ENCODE results near the gene SLC38A7. TPM values are rescaled to one million over a fixed set of nuclear protein-coding genes. Genes with fewer than 3 reads are reported as not detected.

SLC38A7 gene
- total RNA-seq, result 18.7 TPM

DNA sequence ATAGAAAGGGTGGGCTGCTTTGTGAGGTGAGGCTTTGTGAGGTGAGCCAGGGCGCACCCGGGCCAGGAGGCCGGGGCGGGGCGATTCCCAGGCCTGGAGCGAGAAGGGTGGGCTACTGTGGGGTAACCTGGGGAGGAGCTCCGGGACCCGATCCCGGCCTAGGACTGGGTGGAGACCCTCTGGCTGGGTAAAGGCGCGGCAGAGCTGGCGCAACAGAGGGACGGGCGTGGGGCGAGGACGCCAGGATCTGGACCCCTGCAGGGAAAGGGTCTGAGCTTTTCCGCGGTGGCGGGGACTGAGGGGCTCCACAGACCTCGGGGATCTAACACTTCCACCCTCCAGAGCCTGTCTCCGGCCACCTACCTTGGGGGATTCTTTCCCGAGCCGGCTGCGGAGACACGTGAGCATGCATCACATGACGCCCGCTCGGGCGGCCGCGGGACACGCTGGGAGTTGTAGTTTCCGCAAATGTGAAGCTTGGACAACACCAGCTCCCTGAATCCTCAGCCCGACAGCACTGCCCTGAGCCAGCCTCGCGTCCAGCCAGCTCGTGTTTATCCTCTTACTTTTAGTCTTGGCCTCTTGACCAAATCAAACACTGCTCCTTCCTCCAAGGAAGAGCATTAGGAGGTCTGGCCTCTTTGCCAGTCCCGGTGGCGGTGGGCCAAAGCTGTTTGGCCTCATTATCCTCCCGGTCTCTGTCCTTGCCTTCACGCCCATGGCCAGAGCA is at the start of gene SLC38A7:
Gene SLC38A7, minus strand, starts transcription at position 417 of the 730 bp plus-strand sequence. CDS start 4,644 bp downstream, outside the sequence.
- intact Hi-C loops (cut with DNase I), result no loop called here
- peak within 1 kb of the TSS; percentile 73 to 93 for H3K4me3 ChIP-seq
- peak; percentile 66 for TF ChIP-seq POLR2AphosphoS5 (IDR thresholded peaks at IDR 0.05; ENCODE audit: insufficient read depth in 1 of 2, low read depth in 1 of 2)
- no peak for TF ChIP-seq POLR2A (IDR thresholded peaks at IDR 0.05)
- peak within 1 kb of the TSS; percentile 73 for H3K27ac ChIP-seq
- peaks cover 13% of the 10 kb centered on the region for H3K4me1 ChIP-seq
- no peak for DNase-seq (ENCODE audit: extremely low spot score in 2 of 2)
- H3K36me3 ChIP-seq, result no peaks in the 10 kb centered on the region
- no peaks in the 10 kb centered on the region for H3K27me3 ChIP-seq
- H3K9me3 ChIP-seq, result no peaks in the 10 kb centered on the region

DNA sequence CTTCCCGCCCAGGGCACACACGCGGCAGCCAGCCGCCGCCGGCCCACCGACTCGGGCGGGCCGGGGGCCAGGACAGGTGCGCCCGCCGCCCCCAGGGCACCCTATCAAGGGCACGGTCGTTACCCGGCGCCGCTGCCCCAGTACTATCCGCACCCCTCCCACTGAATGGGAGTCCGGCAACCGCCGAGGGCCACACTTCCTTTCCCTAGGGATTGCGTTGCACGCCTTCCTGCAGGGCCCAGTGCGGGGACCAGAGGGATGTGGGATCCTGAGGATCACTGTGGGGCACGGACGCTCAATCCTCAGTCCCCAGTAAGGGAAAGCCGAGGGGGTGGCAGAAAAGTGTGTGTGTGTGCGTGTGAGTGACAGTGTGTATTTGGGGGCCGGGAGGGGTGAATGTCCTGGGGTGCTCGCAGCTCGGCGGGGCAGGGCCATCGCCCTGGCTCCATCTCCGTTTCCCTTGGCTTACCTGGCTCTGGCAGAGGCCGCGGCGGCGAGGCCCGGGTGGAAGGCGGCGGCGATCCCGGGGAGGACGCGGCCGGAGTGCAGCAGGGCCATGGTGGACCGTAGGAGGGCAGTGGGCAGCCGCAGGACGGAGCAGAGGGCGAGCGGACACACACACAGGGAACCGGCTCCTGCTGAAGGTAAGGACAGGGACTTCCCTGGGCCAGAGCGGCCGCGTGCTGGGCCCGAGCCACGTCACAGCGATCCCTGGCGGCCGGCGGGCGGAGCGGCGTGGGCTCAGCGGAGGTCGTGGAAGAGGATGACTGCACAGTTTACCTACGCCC is 49.3 kb upstream of the SLC38A7 start, which contains the start of gene GOT2:
Gene GOT2, minus strand, starts transcription at position 646 of the 788 bp plus-strand sequence. Its CDS starts 88 bp downstream, at position 558.
- Histone ChIP-seq H3K36me3 (no peaks in the 10 kb centered on the region), H3K9me3 (no peaks in the 10 kb centered on the region), H3K27me3 (no peaks in the 10 kb centered on the region), H3K4me1 (peaks cover 25% of the 10 kb centered on the region), H3K27ac (peak within 1 kb of the TSS; percentile 34), H3K4me3 (peak within 1 kb of the TSS; percentile 68 to 77)
- intact Hi-C loops (cut with DNase I), result loop anchor here (10.0 kb wide), 1 partner anchor 219 kb away; the partner anchor contains the start of gene SETD6
- no peak for DNase-seq (ENCODE audit: extremely low spot score in 2 of 2)
- TF ChIP-seq POLR2AphosphoS5 (IDR thresholded peaks at IDR 0.05; ENCODE audit: insufficient read depth in 1 of 2, low read depth in 1 of 2) (peak; percentile 66 to 68), POLR2A (IDR thresholded peaks at IDR 0.05) (no peak)
- TF ChIP-seq, protein P1, sequence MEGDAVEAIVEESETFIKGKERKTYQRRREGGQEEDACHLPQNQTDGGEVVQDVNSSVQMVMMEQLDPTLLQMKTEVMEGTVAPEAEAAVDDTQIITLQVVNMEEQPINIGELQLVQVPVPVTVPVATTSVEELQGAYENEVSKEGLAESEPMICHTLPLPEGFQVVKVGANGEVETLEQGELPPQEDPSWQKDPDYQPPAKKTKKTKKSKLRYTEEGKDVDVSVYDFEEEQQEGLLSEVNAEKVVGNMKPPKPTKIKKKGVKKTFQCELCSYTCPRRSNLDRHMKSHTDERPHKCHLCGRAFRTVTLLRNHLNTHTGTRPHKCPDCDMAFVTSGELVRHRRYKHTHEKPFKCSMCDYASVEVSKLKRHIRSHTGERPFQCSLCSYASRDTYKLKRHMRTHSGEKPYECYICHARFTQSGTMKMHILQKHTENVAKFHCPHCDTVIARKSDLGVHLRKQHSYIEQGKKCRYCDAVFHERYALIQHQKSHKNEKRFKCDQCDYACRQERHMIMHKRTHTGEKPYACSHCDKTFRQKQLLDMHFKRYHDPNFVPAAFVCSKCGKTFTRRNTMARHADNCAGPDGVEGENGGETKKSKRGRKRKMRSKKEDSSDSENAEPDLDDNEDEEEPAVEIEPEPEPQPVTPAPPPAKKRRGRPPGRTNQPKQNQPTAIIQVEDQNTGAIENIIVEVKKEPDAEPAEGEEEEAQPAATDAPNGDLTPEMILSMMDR (IDR thresholded peaks at IDR 0.05), result peak; percentile 46 to 84 (median 65)

- DNase-seq (ENCODE audit: extremely low spot score in 2 of 2), result no peak
- Histone ChIP-seq H3K27ac (peak overlapping the region; percentile 34), H3K4me3 (peak overlapping the region; percentile 68 to 77), H3K9me3 (no peaks in the 10 kb centered on the region), H3K4me1 (peaks cover 25% of the 10 kb centered on the region), H3K27me3 (no peaks in the 10 kb centered on the region), H3K36me3 (no peaks in the 10 kb centered on the region)
- no peak for TF ChIP-seq POLR2A (IDR thresholded peaks at IDR 0.05)
- no peak for TF ChIP-seq POLR2AphosphoS5 (IDR thresholded peaks at IDR 0.05; ENCODE audit: insufficient read depth in 1 of 2, low read depth in 1 of 2)
- TF ChIP-seq, protein P1 (IDR thresholded peaks at IDR 0.05), result no peak
- intact Hi-C loops (cut with DNase I), result loop anchor here (10.0 kb wide), 1 partner anchor 218 kb away; the partner anchor contains the start of gene SETD6
These were observed 48.7 kb upstream of the SLC38A7 start for GRCh38 chr16:58733248-58733670.

DNA sequence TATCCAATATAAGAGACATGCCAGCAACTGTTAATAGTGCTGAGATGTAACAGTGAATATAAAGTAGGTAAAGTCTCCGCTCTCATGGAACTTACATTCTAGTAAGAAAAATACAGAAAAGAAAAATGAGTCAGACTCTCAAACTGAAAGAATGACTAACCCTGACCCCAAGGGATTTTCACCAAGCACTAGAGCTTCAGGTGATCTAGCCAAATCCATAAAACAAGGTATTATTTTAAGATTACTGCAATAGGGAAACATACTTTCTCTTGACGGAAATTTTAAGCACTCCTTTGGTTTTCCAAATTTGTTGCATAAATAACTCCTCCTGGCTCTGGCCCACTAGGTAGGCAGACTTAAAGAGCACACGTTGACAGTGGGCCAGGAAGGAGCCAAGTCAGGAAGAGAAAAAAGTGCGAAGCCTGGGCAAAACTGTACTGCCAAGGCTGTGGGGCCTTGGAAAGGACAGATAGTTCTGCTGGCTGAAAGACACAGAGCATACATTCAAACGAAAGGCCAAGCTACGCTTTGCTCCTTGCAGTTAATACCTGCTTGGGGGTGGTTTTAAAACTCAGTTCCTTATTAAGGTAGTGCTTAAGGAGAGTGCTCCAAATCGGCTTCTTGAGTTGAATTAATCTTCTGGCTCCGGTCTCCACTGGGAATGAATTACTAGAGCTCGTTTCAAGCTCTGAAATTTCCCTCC is 48.1 kb upstream of the SLC38A7 start:
- Histone ChIP-seq H3K4me3 (peak overlapping the region; percentile 68 to 77), H3K27me3 (no peaks in the 10 kb centered on the region), H3K4me1 (peaks cover 25% of the 10 kb centered on the region), H3K36me3 (no peaks in the 10 kb centered on the region), H3K27ac (peak overlapping the region; percentile 29), H3K9me3 (no peaks in the 10 kb centered on the region)
- no peak for DNase-seq (ENCODE audit: extremely low spot score in 2 of 2)
- intact Hi-C loops (cut with DNase I), result loop anchor here (10.0 kb wide), 1 partner anchor 218 kb away; the partner anchor contains the start of gene SETD6
- no peak for TF ChIP-seq POLR2AphosphoS5 (IDR thresholded peaks at IDR 0.05; ENCODE audit: insufficient read depth in 1 of 2, low read depth in 1 of 2)
- TF ChIP-seq, protein P1 (IDR thresholded peaks at IDR 0.05), result no peak
- TF ChIP-seq POLR2A (IDR thresholded peaks at IDR 0.05), result no peak
